K562 (cell line): ENCODE results near the gene TTC13. TPM values are rescaled to one million over a fixed set of nuclear protein-coding genes. Genes with fewer than 3 reads are reported as not detected.

ENCODE experiments used
- ATF7 ChIP-seq: fragments of 450-650 bp; IDR thresholded peaks from 2 replicates; pipeline ENCODE4 v1.7.1; 2014; ENCODE audit warnings: mild to moderate bottlenecking, moderate library complexity
- DNMT1 ChIP-seq: fragments of 450-650 bp; IDR thresholded peaks from 2 replicates; pipeline ENCODE4 v1.6.1; 2016; ENCODE audit warnings: antibody characterized with exemption, mild to moderate bottlenecking
- ETV1 ChIP-seq: fragments of 450-650 bp; conservative IDR thresholded peaks from 2 replicates; pipeline ENCODE4 v1.6.1; 2016; ENCODE audit warnings: missing genetic modification characterization, control low read depth, low read depth, missing compliant biosample characterization
- GATAD2A ChIP-seq: fragments of 450-650 bp; IDR thresholded peaks from 2 replicates; pipeline ENCODE4 v1.6.1; 2017
- HMG20B ChIP-seq: fragments of 250-450 bp; sonication (Bioruptor Pico); IDR thresholded peaks from 2 replicates; pipeline ENCODE4 v1.5.0; 2021; ENCODE audit warnings: mild to moderate bottlenecking
- KDM1A ChIP-seq, 2 experiments: fragments of 450-650 bp; IDR thresholded peaks; 2 replicates each; pipeline ENCODE4 v1.6.1; 2016; ENCODE audit warnings: mild to moderate bottlenecking in 2 of 2
- MTA1 ChIP-seq: fragments of 450-650 bp; IDR thresholded peaks from 2 replicates; pipeline ENCODE4 v1.6.1; 2017; ENCODE audit warnings: borderline replicate concordance
- STAT5A ChIP-seq: IDR thresholded peaks from 2 replicates; pipeline ENCODE4 v1.6.1; 2012; ENCODE audit warnings: low read length, inconsistent platforms, borderline replicate concordance
- THRAP3 ChIP-seq: fragments of 450-650 bp; IDR thresholded peaks from 2 replicates; pipeline ENCODE4 v1.6.1; 2016; ENCODE audit warnings: mild to moderate bottlenecking, inconsistent platforms, borderline replicate concordance
- ZNF121 ChIP-seq: sonication (generic); formaldehyde crosslinking; conservative IDR thresholded peaks from 2 replicates; pipeline ENCODE4 v1.8.0; 2022; ENCODE audit warnings: missing genetic modification reagents
- ZNF165 ChIP-seq: fragments of 250-450 bp; sonication (Bioruptor Pico); IDR thresholded peaks from 2 replicates; pipeline ENCODE4 v1.4.0; 2020; ENCODE audit warnings: borderline replicate concordance
- ZNF174 ChIP-seq: fragments of 250-450 bp; sonication (Bioruptor Pico); IDR thresholded peaks from 2 replicates; pipeline ENCODE4 v1.4.0; 2020; ENCODE audit warnings: mild to moderate bottlenecking
- ZNF175 ChIP-seq: fragments of 200-800 bp; sonication (Bioruptor generic); IDR thresholded peaks from 2 replicates; pipeline ENCODE4 v1.6.1; 2016; ENCODE audit warnings: low read depth, mild to moderate bottlenecking, missing genetic modification characterization, missing compliant biosample characterization
- ZNF444 ChIP-seq: fragments of 250-450 bp; sonication (Bioruptor Pico); IDR thresholded peaks from 2 replicates; pipeline ENCODE4 v1.4.0; 2020; ENCODE audit warnings: mild to moderate bottlenecking, moderate library complexity
- ZNF699 ChIP-seq: fragments of 250-450 bp; sonication (Bioruptor Pico); IDR thresholded peaks from 2 replicates; pipeline ENCODE4 v1.8.0; 2021; ENCODE audit warnings: mild to moderate bottlenecking, moderate library complexity; ENCODE audit not compliant: insufficient replicate concordance
- polyA plus RNA-seq, 8 experiments: library from polyadenylated mRNA; depleted of rRNA in 4 of 8; stranded (reverse) in 5 of 8; unstranded in 3 of 8; fragments of >200 nt; fragmentation: Nextera tagmentation in 2 of 8; fragmentation: Illumina TruSeq in 1 of 8; extraction: Ambion mirVana in 2 of 8; extraction: Trizol in 1 of 8; gene quantifications; 2 replicates each; pipeline versions ENCODE4 v1.2.1 to v1.2.3, GENCODE V29; 2011 to 2014; ENCODE audit warnings: inconsistent platforms in 1 of 8, missing spikeins in 1 of 8
- total RNA-seq, 7 experiments: library from RNA; depleted of rRNA in 6 of 7; stranded (reverse); fragments of >200 nt in 6 of 7; fragmentation: Illumina TruSeq in 2 of 7; extraction: Trizol in 2 of 7; gene quantifications; 2 replicates each; pipeline versions ENCODE4 v1.2.1 to v1.2.3, GENCODE V29; 2011 to 2021; ENCODE audit warnings: low replicate concordance in 1 of 7
- TF ChIP-seq, protein P1 (sequence below): sonication (generic); formaldehyde crosslinking; IDR thresholded peaks from 2 replicates; pipeline ENCODE4 v1.8.0; 2023; ENCODE audit warnings: mild to moderate bottlenecking, missing genetic modification reagents
- TF ChIP-seq, protein P2 (sequence below): fragments of 250-450 bp; sonication (Bioruptor Pico); IDR thresholded peaks from 2 replicates; pipeline ENCODE4 v1.4.0; 2020; ENCODE audit warnings: mild to moderate bottlenecking, moderate library complexity
- TF ChIP-seq, protein P3 (sequence below): sonication (generic); IDR thresholded peaks from 2 replicates; pipeline ENCODE4 v1.6.1; 2016
- TF ChIP-seq, protein P4 (sequence below), 2 experiments: fragments of 200-800 bp in 1 of 2; sonication (Bioruptor generic) in 1 of 2; sonication (generic) in 1 of 2; formaldehyde crosslinking in 1 of 2; IDR thresholded peaks in 1 of 2; conservative IDR thresholded peaks in 1 of 2; 2 replicates each; pipeline versions ENCODE4 v1.5.0 to v1.6.1; 2016 to 2020; ENCODE audit warnings: missing compliant biosample characterization in 1 of 2, missing genetic modification characterization in 1 of 2, missing genetic modification reagents in 1 of 2

Gene TTC13
- total and polyA plus RNA-seq, 9 of the 15 experiments (the other 6 are each of a cell fraction or from before 2014, with no cell fraction given) = 1.7 to 13.8 (median 9.6) TPM

GRCh38 chr1:230978491-230979388, at the start of gene TTC13, which contains the start of gene ARV1 (continued):
- TF ChIP-seq ZNF699 (CRISPR knock-in tag) = no peak
- TF ChIP-seq ETV1 = peak; percentile 93
- peak; percentile 96 for TF ChIP-seq ATF7
- TF ChIP-seq, protein P1, sequence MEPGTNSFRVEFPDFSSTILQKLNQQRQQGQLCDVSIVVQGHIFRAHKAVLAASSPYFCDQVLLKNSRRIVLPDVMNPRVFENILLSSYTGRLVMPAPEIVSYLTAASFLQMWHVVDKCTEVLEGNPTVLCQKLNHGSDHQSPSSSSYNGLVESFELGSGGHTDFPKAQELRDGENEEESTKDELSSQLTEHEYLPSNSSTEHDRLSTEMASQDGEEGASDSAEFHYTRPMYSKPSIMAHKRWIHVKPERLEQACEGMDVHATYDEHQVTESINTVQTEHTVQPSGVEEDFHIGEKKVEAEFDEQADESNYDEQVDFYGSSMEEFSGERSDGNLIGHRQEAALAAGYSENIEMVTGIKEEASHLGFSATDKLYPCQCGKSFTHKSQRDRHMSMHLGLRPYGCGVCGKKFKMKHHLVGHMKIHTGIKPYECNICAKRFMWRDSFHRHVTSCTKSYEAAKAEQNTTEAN (CRISPR knock-in tag) = no peak
- TF ChIP-seq STAT5A = no peak
- TF ChIP-seq, protein P2, sequence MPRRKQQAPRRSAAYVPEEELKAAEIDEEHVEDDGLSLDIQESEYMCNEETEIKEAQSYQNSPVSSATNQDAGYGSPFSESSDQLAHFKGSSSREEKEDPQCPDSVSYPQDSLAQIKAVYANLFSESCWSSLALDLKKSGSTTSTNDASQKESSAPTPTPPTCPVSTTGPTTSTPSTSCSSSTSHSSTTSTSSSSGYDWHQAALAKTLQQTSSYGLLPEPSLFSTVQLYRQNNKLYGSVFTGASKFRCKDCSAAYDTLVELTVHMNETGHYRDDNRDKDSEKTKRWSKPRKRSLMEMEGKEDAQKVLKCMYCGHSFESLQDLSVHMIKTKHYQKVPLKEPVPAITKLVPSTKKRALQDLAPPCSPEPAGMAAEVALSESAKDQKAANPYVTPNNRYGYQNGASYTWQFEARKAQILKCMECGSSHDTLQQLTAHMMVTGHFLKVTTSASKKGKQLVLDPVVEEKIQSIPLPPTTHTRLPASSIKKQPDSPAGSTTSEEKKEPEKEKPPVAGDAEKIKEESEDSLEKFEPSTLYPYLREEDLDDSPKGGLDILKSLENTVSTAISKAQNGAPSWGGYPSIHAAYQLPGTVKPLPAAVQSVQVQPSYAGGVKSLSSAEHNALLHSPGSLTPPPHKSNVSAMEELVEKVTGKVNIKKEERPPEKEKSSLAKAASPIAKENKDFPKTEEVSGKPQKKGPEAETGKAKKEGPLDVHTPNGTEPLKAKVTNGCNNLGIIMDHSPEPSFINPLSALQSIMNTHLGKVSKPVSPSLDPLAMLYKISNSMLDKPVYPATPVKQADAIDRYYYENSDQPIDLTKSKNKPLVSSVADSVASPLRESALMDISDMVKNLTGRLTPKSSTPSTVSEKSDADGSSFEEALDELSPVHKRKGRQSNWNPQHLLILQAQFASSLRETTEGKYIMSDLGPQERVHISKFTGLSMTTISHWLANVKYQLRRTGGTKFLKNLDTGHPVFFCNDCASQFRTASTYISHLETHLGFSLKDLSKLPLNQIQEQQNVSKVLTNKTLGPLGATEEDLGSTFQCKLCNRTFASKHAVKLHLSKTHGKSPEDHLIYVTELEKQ (CRISPR knock-in tag) = no peak
- TF ChIP-seq MTA1 = 0 out of 2 replicates have a peak, but pooled peaks have one; percentile 46
- TF ChIP-seq, protein P3, sequence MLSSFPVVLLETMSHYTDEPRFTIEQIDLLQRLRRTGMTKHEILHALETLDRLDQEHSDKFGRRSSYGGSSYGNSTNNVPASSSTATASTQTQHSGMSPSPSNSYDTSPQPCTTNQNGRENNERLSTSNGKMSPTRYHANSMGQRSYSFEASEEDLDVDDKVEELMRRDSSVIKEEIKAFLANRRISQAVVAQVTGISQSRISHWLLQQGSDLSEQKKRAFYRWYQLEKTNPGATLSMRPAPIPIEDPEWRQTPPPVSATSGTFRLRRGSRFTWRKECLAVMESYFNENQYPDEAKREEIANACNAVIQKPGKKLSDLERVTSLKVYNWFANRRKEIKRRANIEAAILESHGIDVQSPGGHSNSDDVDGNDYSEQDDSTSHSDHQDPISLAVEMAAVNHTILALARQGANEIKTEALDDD = no peak
- no peak for TF ChIP-seq ZNF121 (CRISPR knock-in tag)
- no peak for TF ChIP-seq KDM1A (IDR thresholded peaks at IDR 0.05)
- TF ChIP-seq ZNF165 (CRISPR knock-in tag) = no peak
- TF ChIP-seq DNMT1 = no peak
- TF ChIP-seq GATAD2A = no peak
- TF ChIP-seq, protein P4, sequence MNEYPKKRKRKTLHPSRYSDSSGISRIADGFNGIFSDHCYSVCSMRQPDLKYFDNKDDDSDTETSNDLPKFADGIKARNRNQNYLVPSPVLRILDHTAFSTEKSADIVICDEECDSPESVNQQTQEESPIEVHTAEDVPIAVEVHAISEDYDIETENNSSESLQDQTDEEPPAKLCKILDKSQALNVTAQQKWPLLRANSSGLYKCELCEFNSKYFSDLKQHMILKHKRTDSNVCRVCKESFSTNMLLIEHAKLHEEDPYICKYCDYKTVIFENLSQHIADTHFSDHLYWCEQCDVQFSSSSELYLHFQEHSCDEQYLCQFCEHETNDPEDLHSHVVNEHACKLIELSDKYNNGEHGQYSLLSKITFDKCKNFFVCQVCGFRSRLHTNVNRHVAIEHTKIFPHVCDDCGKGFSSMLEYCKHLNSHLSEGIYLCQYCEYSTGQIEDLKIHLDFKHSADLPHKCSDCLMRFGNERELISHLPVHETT (CRISPR knock-in tag; conservative IDR thresholded peaks at IDR 0.05 in 1 of 2, IDR thresholded peaks at IDR 0.05 in 1 of 2) = peak in 1 of 2 experiments; percentile 81; a peak in 2 of 4 replicates
- no peak for TF ChIP-seq ZNF444 (CRISPR knock-in tag)
- TF ChIP-seq ZNF175 (CRISPR knock-in tag) = no peak
- TF ChIP-seq HMG20B (CRISPR knock-in tag) = no peak
- TF ChIP-seq THRAP3 = no peak
- TF ChIP-seq ZNF174 (CRISPR knock-in tag) = no peak
